Raji (cell line): ENCODE measurements around the gene PIK3R6.

Experiments
- POLR2A ChIP-seq: IDR thresholded peaks from 2 replicates; pipeline ENCODE4 v1.6.1; 2011; ENCODE audit warnings: low read depth, low read length, control low read depth; ENCODE audit not compliant: insufficient read depth

The PIK3R6 gene

GRCh38 chr17:8789743-8790142, 77.7 kb downstream of the PIK3R6 start:
- TF ChIP-seq POLR2A: no peak

- no peak for TF ChIP-seq POLR2A
Observed at GRCh38 chr17:8788998-8789397, 78.5 kb downstream of the PIK3R6 start.

GRCh38 chr17:8785547-8786413, 81.7 kb downstream of the PIK3R6 start:
- no peak for TF ChIP-seq POLR2A

GRCh38 chr17:8782176-8782575, 85.3 kb downstream of the PIK3R6 start:
- TF ChIP-seq POLR2A: no peak

GRCh38 chr17:8781776-8782175, 85.7 kb downstream of the PIK3R6 start:
- no peak for TF ChIP-seq POLR2A

GRCh38 chr17:8776881-8777280, 90.6 kb downstream of the PIK3R6 start:
- TF ChIP-seq POLR2A: no peak

- TF ChIP-seq POLR2A: no peak
Observed at GRCh38 chr17:8776248-8776647, 91.2 kb downstream of the PIK3R6 start.

- TF ChIP-seq POLR2A: no peak
Observed at GRCh38 chr17:8766731-8767130, 100.7 kb downstream of the PIK3R6 start.

- TF ChIP-seq POLR2A: no peak
Observed at GRCh38 chr17:8762012-8762411, 105.5 kb downstream of the PIK3R6 start.

GRCh38 chr17:8758137-8758596, 109.3 kb downstream of the PIK3R6 start, which contains the start of gene SPDYE4:
TSS of gene SPDYE4 (minus strand) at chr17:8758546. CDS start at chr17:8758382, 164 bp downstream.
- TF ChIP-seq POLR2A: no peak

- no peak for TF ChIP-seq POLR2A
Observed at GRCh38 chr17:8757189-8757588, 110.3 kb downstream of the PIK3R6 start.

GRCh38 chr17:8755590-8756255, 111.8 kb downstream of the PIK3R6 start:
- no peak for TF ChIP-seq POLR2A

- TF ChIP-seq POLR2A: no peak
Observed at GRCh38 chr17:8754890-8755289, 112.6 kb downstream of the PIK3R6 start.

GRCh38 chr17:8753976-8754440, 113.5 kb downstream of the PIK3R6 start:
- TF ChIP-seq POLR2A: no peak

GRCh38 chr17:8753136-8753975, 114.1 kb downstream of the PIK3R6 start:
- TF ChIP-seq POLR2A: no peak
